SH-SY5Y (cell line): Measurements from ENCODE around the gene ARHGAP33.

Source experiments
- GATA2 ChIP-seq: IDR thresholded peaks from 2 replicates; pipeline ENCODE4 v1.6.1; 2011; ENCODE audit warnings: mild to moderate bottlenecking, low read depth, low read length
- GATA3 ChIP-seq: IDR thresholded peaks from 2 replicates; pipeline ENCODE4 v1.6.1; 2011; ENCODE audit warnings: low read depth, mild to moderate bottlenecking, low read length, moderate library complexity

Gene ARHGAP33

GRCh38 chr19:35832054-35832453, 56.7 kb downstream of the ARHGAP33 start:
- TF ChIP-seq GATA3 (no peak), GATA2 (no peak)

GRCh38 chr19:35833972-35834371, 58.6 kb downstream of the ARHGAP33 start:
- TF ChIP-seq GATA3 (no peak), GATA2 (no peak)
